Ectodermal cell (in vitro differentiated cells): ENCODE data around the gene ZMYM4.

Experiments
- H3K27ac ChIP-seq: 2 replicates; pipeline ENCODE4 v1.7.0; 2013; ENCODE audit warnings: mild to moderate bottlenecking, low read depth, low read length; ENCODE audit not compliant: insufficient read depth, poor library complexity, severe bottlenecking
- H3K27me3 ChIP-seq: 2 replicates; pipeline ENCODE4 v1.7.0; 2013; ENCODE audit warnings: mild to moderate bottlenecking, low read length; ENCODE audit not compliant: insufficient read depth, control insufficient read depth, poor library complexity, severe bottlenecking
- H3K36me3 ChIP-seq: one replicate; pipeline ENCODE4 v1.7.0; 2013; ENCODE audit warnings: low read length; ENCODE audit not compliant: control insufficient read depth, insufficient read depth
- H3K4me1 ChIP-seq: one replicate; pipeline ENCODE4 v1.7.0; 2013; ENCODE audit warnings: low read length; ENCODE audit not compliant: control insufficient read depth, insufficient read depth
- H3K4me3 ChIP-seq: 2 replicates; pipeline ENCODE4 v1.7.0; 2013; ENCODE audit warnings: low read depth, low read length, control low read depth; ENCODE audit not compliant: insufficient read depth
- H3K9me3 ChIP-seq: 2 replicates; pipeline ENCODE4 v1.7.0; 2013; ENCODE audit warnings: mild to moderate bottlenecking, low read length, moderate library complexity; ENCODE audit not compliant: control insufficient read depth
- WGBS, 2 experiments: methylation state at CpG; one replicate each; pipeline ENCODE4 v1.1.7; 2013; ENCODE audit warnings: missing lambda C conversion rate in 2 of 2; 5-methylcytosine and 5-hydroxymethylcytosine counted together

ZMYM4 gene

DNA sequence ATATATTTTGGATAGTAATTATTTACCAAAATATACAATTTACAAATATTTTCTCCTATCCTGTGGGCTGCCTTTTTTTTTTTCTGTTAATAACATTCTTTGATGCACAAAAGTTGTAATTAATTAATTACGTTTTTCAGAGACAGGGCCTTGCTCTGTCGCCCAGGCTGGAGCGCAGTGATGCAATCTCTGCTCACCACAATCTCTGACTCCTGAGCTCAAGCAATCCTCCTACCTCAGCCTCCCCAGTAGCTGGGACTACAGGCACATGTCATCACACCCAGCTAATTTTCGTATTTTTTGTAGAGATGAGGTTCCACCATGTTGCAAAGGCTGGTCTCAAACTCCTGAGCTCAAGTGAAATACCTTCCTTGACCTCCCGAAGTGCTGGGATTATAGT is 21.3 kb upstream of the ZMYM4 start:
- 96 to 97% methylated on average over 4 to 5 of the region's 5 CpGs for WGBS, 2 experiments

GRCh38 chr1:35253941-35254340 is 14.6 kb upstream of the ZMYM4 start:
- Histone ChIP-seq H3K4me1 (no peaks in the 10 kb centered on the region), H3K4me3 (no peak overlapping the region), H3K27ac (no peak overlapping the region), H3K9me3 (no peaks in the 10 kb centered on the region), H3K36me3 (no peaks in the 10 kb centered on the region), H3K27me3 (no peaks in the 10 kb centered on the region)
- WGBS, 2 experiments: no CpG with 5 or more reads among the region's 2 CpGs

More for the DNA sequence above, 21.3 kb upstream of the ZMYM4 start:
- H3K27ac ChIP-seq: no peak overlapping the region
- H3K9me3 ChIP-seq: no peaks in the 10 kb centered on the region
- H3K27me3 ChIP-seq: no peaks in the 10 kb centered on the region
- no peaks in the 10 kb centered on the region for H3K4me1 ChIP-seq
- no peaks in the 10 kb centered on the region for H3K36me3 ChIP-seq
- H3K4me3 ChIP-seq: no peak overlapping the region

- Histone ChIP-seq H3K4me3 (no peak overlapping the region), H3K4me1 (no peaks in the 10 kb centered on the region), H3K36me3 (no peaks in the 10 kb centered on the region), H3K27ac (no peak overlapping the region), H3K9me3 (no peaks in the 10 kb centered on the region), H3K27me3 (no peaks in the 10 kb centered on the region)
- WGBS, 2 experiments: 94 to 96% methylated on average over 3 to 4 of the region's 4 CpGs
Observed at GRCh38 chr1:35255276-35255675, 13.2 kb upstream of the ZMYM4 start.

DNA sequence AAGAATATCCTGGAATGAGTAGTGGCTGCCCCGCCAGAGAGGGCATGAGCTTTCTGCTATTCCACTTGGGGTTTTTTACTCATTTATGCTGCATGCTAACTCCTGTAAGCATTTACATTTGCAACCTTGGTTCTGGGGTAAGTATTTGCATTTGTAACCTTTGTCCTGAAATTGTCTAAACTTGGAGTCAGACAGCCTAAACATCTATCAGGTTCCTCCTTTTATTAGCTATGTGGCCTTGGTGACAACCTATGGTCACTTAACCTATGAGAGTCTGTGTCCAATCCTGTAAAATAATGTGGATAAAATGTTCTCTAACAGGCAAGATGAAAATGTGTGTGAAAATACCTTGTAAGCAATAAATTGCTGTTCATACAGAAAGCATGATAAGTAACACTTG is 8.9 kb upstream of the ZMYM4 start:
- H3K9me3 ChIP-seq: no peaks in the 10 kb centered on the region
- H3K27ac ChIP-seq: no peak overlapping the region
- no peaks in the 10 kb centered on the region for H3K36me3 ChIP-seq
- H3K27me3 ChIP-seq: no peaks in the 10 kb centered on the region
- 93 to 96% methylated on average over 1 of the region's 1 CpG for WGBS, 2 experiments
- H3K4me1 ChIP-seq: no peaks in the 10 kb centered on the region
- H3K4me3 ChIP-seq: no peak overlapping the region

GRCh38 chr1:35261412-35262120 is 6.9 kb upstream of the ZMYM4 start:
- H3K9me3 ChIP-seq: no peaks in the 10 kb centered on the region
- no peak overlapping the region for H3K4me3 ChIP-seq
- 95 to 96% methylated on average over 4 of the region's 4 CpGs for WGBS, 2 experiments
- no peaks in the 10 kb centered on the region for H3K27me3 ChIP-seq
- H3K27ac ChIP-seq: no peak overlapping the region
- no peaks in the 10 kb centered on the region for H3K36me3 ChIP-seq
- H3K4me1 ChIP-seq: no peaks in the 10 kb centered on the region

- H3K27me3 ChIP-seq: no peaks in the 10 kb centered on the region
- no peak overlapping the region for H3K27ac ChIP-seq
- no peaks in the 10 kb centered on the region for H3K4me1 ChIP-seq
- H3K36me3 ChIP-seq: no peaks in the 10 kb centered on the region
- H3K4me3 ChIP-seq: no peak overlapping the region
- H3K9me3 ChIP-seq: no peaks in the 10 kb centered on the region
- WGBS, 2 experiments: 94 to 96% methylated on average over 2 to 5 of the region's 5 CpGs
Observed at GRCh38 chr1:35264035-35264434, 4.5 kb upstream of the ZMYM4 start.

DNA sequence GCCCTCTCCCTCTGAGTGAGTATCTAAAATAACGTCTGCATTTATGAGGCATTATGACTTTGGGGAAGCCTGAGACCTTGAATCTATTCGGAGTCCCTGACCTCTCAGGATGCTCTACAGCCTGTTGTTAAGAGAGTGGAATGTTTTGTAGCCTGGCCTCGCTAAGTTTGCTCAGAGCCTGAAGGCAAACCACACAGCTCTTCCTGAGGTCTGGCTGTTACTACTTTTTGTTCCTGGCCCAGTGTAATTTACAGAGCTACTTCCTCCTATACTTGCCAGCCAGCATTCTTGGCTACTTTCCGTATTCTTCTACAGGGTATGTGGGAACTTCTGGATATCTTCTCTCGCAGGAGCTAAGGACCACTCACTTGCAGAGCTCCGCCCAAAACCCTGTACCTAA is 3.6 kb upstream of the ZMYM4 start:
- H3K4me1 ChIP-seq: no peaks in the 10 kb centered on the region
- H3K4me3 ChIP-seq: no peak overlapping the region
- no peaks in the 10 kb centered on the region for H3K36me3 ChIP-seq
- no peaks in the 10 kb centered on the region for H3K27me3 ChIP-seq
- peak overlapping the region; percentile 26 for H3K27ac ChIP-seq
- 82 to 88% methylated on average over 5 to 6 of the region's 6 CpGs for WGBS, 2 experiments
- H3K9me3 ChIP-seq: no peaks in the 10 kb centered on the region

DNA sequence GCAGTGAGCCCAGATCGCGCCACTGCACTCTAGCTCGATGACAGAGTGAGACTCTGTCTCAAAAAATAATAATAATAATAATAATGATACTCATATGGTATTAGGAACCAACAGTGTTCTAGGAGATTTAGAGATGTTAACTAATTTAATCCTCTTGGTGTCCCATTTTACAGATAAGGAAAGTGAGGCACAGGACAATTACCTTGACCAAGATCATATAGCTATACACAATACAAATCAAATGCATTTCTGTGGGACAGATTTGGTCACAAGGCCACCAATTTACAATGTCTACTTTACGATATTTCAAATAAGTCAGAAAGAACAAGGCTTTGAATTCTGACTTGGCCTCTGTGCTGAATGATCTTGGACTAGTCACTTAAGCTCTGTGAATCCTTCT is 2.2 kb upstream of the ZMYM4 start:
- no peaks in the 10 kb centered on the region for H3K4me1 ChIP-seq
- H3K27me3 ChIP-seq: no peaks in the 10 kb centered on the region
- 90 to 100% methylated on average over 3 of the region's 4 CpGs for WGBS, 2 experiments
- H3K27ac ChIP-seq: no peak overlapping the region
- H3K4me3 ChIP-seq: no peak overlapping the region
- H3K36me3 ChIP-seq: no peaks in the 10 kb centered on the region
- H3K9me3 ChIP-seq: no peaks in the 10 kb centered on the region

GRCh38 chr1:35269201-35269988 is 886 bp downstream of the ZMYM4 start:
- Histone ChIP-seq H3K4me1 (no peaks in the 10 kb centered on the region), H3K36me3 (no peaks in the 10 kb centered on the region), H3K4me3 (peak overlapping the region; percentile 79), H3K27me3 (no peaks in the 10 kb centered on the region), H3K9me3 (no peaks in the 10 kb centered on the region), H3K27ac (peak overlapping the region; percentile 91)
- 8 to 14% methylated on average over 17 to 24 of the region's 24 CpGs for WGBS, 2 experiments

DNA sequence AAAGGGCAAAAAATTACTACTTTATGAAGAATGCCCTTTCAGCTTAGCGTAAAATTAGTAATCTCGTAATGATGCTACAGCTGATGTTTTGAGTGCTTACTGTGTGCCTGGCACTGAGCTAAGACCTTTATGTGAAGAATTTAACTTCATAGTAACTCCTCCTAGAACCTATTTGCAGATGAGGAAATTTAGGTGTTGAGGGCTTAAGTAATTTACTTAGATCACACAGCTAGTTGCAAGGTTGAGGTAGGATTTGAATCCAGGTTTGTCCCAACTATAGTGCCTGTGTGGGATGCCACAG is 1.4 kb downstream of the ZMYM4 start:
- Histone ChIP-seq H3K27ac (no peak overlapping the region), H3K9me3 (no peaks in the 10 kb centered on the region), H3K36me3 (no peaks in the 10 kb centered on the region), H3K27me3 (no peaks in the 10 kb centered on the region), H3K4me1 (no peaks in the 10 kb centered on the region), H3K4me3 (peak overlapping the region; percentile 79)
- 96 to 97% methylated on average over 2 of the region's 2 CpGs for WGBS, 2 experiments
